H1 (cell line): ENCODE data around the gene DCDC1. TPM values are rescaled to one million over a fixed set of nuclear protein-coding genes. Genes with fewer than 3 reads are reported as not detected.

ENCODE experiments used
- CTCF ChIA-PET: fragments of 300-600 bp; sonication (Branson Sonifier 250); formaldehyde crosslinking; loops from one replicate; lab custom pipeline; 2021; ENCODE audit not compliant: partially characterized antibody; lab: Charles Lee
- POLR2A ChIA-PET: fragments of 300-600 bp; sonication (Branson Sonifier 250); formaldehyde crosslinking; loops from one replicate; lab custom pipeline; 2021; ENCODE audit warnings: inconsistent platforms; ENCODE audit not compliant: partially characterized antibody; lab: Charles Lee
- DNase-seq, 2 experiments: peaks; one replicate each; pipeline versions ENCODE4 v3.0.0 to v3.0.0-alpha.2; 2010 to 2022; ENCODE audit warnings: low spot score in 2 of 2, low read depth in 1 of 2, mixed read lengths in 1 of 2
- FAIRE-seq: peaks from 2 replicates; lab custom pipeline; 2011; peaks lifted over from hg19 to GRCh38; lab: Jason Lieb, UNC
- H2AFZ ChIP-seq: 2 replicates; pipeline ENCODE4 v1.8.1; 2012; ENCODE audit warnings: low read length, inconsistent platforms
- H2AK5ac ChIP-seq: 2 replicates; pipeline ENCODE4 v1.6.1; 2013; ENCODE audit warnings: low read depth, low read length
- H2BK120ac ChIP-seq: replicated peaks from 2 replicates; pipeline ENCODE3; 2013; ENCODE audit warnings: low read depth, low read length, inconsistent platforms
- H2BK12ac ChIP-seq: 2 replicates; pipeline ENCODE4 v1.6.1; 2013; ENCODE audit warnings: low read depth, low read length
- H2BK15ac ChIP-seq: 2 replicates; pipeline ENCODE4 v1.6.1; 2013; ENCODE audit warnings: low read length
- H2BK20ac ChIP-seq: 2 replicates; pipeline ENCODE4 v1.6.1; 2013; ENCODE audit warnings: low read length
- H2BK5ac ChIP-seq: 2 replicates; pipeline ENCODE4 v1.6.1; 2013; ENCODE audit warnings: low read depth, low read length
- H3K14ac ChIP-seq: 2 replicates; pipeline ENCODE4 v1.6.1; 2013; ENCODE audit warnings: inconsistent platforms; ENCODE audit not compliant: insufficient read length
- H3K18ac ChIP-seq: 2 replicates; pipeline ENCODE4 v1.6.1; 2013; ENCODE audit warnings: low read length; ENCODE audit errors: extremely low read depth
- H3K23ac ChIP-seq: 2 replicates; pipeline ENCODE4 v1.6.1; 2013; ENCODE audit warnings: inconsistent platforms; ENCODE audit not compliant: insufficient read length
- H3K23me2 ChIP-seq: 2 replicates; pipeline ENCODE4 v1.6.1; 2013; ENCODE audit warnings: low read depth, low read length
- H3K27ac ChIP-seq: 2 replicates; pipeline ENCODE4 v1.6.1; 2011; ENCODE audit warnings: low read depth, low read length, inconsistent platforms
- H3K27me3 ChIP-seq, 4 experiments: replicated peaks in 1 of 4; 1 replicate in 1 of 4; 2 replicates in 3 of 4; pipeline versions ENCODE4 v1.6.1 to v1.8.1; 2011 to 2013; ENCODE audit warnings: low read length in 3 of 4, mild to moderate bottlenecking in 3 of 4, inconsistent platforms in 2 of 4, mixed read lengths in 2 of 4, moderate library complexity in 1 of 4; ENCODE audit not compliant: control insufficient read depth in 3 of 4, insufficient read depth in 3 of 4; ENCODE audit errors: extremely low read depth in 1 of 4
- H3K36me3 ChIP-seq, 4 experiments: 2 replicates each; pipeline versions ENCODE4 v1.6.1 to v1.8.1; 2011 to 2013; ENCODE audit warnings: mild to moderate bottlenecking in 4 of 4, low read length in 3 of 4, moderate library complexity in 2 of 4, control low read depth in 1 of 4, inconsistent platforms in 1 of 4; ENCODE audit not compliant: insufficient read depth in 4 of 4, control insufficient read depth in 2 of 4
- H3K4ac ChIP-seq: replicated peaks from 2 replicates; pipeline ENCODE3; 2013; ENCODE audit warnings: low read length, low read depth, mixed read lengths, inconsistent platforms; ENCODE audit not compliant: insufficient read length
- H3K4me1 ChIP-seq, 4 experiments: replicated peaks in 1 of 4; 1 replicate in 1 of 4; 2 replicates in 3 of 4; pipeline versions ENCODE4 v1.6.1 to v1.8.1; 2011 to 2013; ENCODE audit warnings: low read length in 3 of 4, inconsistent platforms in 2 of 4, mixed read lengths in 1 of 4; ENCODE audit not compliant: insufficient read depth in 4 of 4, control insufficient read depth in 3 of 4
- H3K4me2 ChIP-seq, 2 experiments: 2 replicates each; pipeline versions ENCODE4 v1.6.1 to v1.8.1; 2011 to 2013; ENCODE audit warnings: low read depth in 2 of 2, low read length in 2 of 2, control low read depth in 1 of 2, inconsistent platforms in 1 of 2, mild to moderate bottlenecking in 1 of 2; ENCODE audit not compliant: insufficient read depth in 1 of 2
- H3K4me3 ChIP-seq, 4 experiments: fragments of 200-600, 300-600 bp in 1 of 4; sonication (generic), shearing (Covaris generic), sonication (Bioruptor Twin) in 1 of 4; 2 replicates each; pipeline versions ENCODE4 v1.5.1 to v1.8.1; 2011 to 2016; ENCODE audit warnings: low read length in 4 of 4, low read depth in 3 of 4, control low read depth in 2 of 4, inconsistent platforms in 2 of 4, mild to moderate bottlenecking in 2 of 4, mixed read lengths in 1 of 4, moderate library complexity in 1 of 4; ENCODE audit not compliant: insufficient read depth in 2 of 4; ENCODE audit errors: extremely low read depth in 1 of 4
- H3K56ac ChIP-seq: replicated peaks from 2 replicates; pipeline ENCODE3; 2013; ENCODE audit warnings: low read depth, mild to moderate bottlenecking, mixed read lengths, low read length, inconsistent platforms; ENCODE audit not compliant: insufficient read length
- H3K79me1 ChIP-seq: 2 replicates; pipeline ENCODE4 v1.6.1; 2013; ENCODE audit warnings: low read depth, low read length, control low read depth
- H3K79me2 ChIP-seq, 2 experiments: 2 replicates each; pipeline versions ENCODE4 v1.6.1 to v1.8.1; 2012 to 2013; ENCODE audit warnings: low read length in 2 of 2, mild to moderate bottlenecking in 2 of 2, inconsistent platforms in 1 of 2; ENCODE audit not compliant: insufficient read depth in 2 of 2, control insufficient read depth in 1 of 2
- H3K9ac ChIP-seq, 4 experiments: replicated peaks in 1 of 4; 1 replicate in 1 of 4; 2 replicates in 3 of 4; pipeline versions ENCODE4 v1.6.1 to v1.8.1; 2011 to 2013; ENCODE audit warnings: low read depth in 3 of 4, low read length in 3 of 4, control low read depth in 2 of 4, mild to moderate bottlenecking in 2 of 4, moderate library complexity in 2 of 4, inconsistent platforms in 1 of 4; ENCODE audit errors: extremely low read depth in 1 of 4
- H3K9me3 ChIP-seq, 2 experiments: 2 replicates each; pipeline versions ENCODE4 v1.6.1 to v1.8.1; 2012 to 2013; ENCODE audit warnings: mild to moderate bottlenecking in 2 of 2, moderate library complexity in 2 of 2, control low read depth in 1 of 2, inconsistent platforms in 1 of 2, low read depth in 1 of 2, low read length in 1 of 2, mixed read lengths in 1 of 2; ENCODE audit not compliant: insufficient read depth in 2 of 2
- H4K20me1 ChIP-seq, 2 experiments: replicated peaks in 1 of 2; 2 replicates each; pipeline versions ENCODE3 to v1.8.1; 2011 to 2013; ENCODE audit warnings: inconsistent platforms in 2 of 2, low read length in 2 of 2, mild to moderate bottlenecking in 1 of 2; ENCODE audit not compliant: insufficient read depth in 2 of 2, control insufficient read depth in 1 of 2
- H4K5ac ChIP-seq: 2 replicates; pipeline ENCODE4 v1.6.1; 2013; ENCODE audit warnings: low read length, low read depth, mixed read lengths, inconsistent platforms; ENCODE audit not compliant: insufficient read length
- H4K8ac ChIP-seq: 2 replicates; pipeline ENCODE4 v1.8.0; 2013; ENCODE audit warnings: mild to moderate bottlenecking, moderate library complexity, low read length, inconsistent platforms; ENCODE audit not compliant: insufficient read depth; ENCODE audit errors: extremely low read depth
- H4K91ac ChIP-seq: replicated peaks from 2 replicates; pipeline ENCODE3; 2013; ENCODE audit warnings: low read length, mixed read lengths, inconsistent platforms; ENCODE audit not compliant: insufficient read length
- EP300 ChIP-seq, 2 experiments: IDR thresholded peaks; 1 replicate in 1 of 2; 2 replicates in 1 of 2; pipeline ENCODE4 v1.6.1; 2011 to 2012; ENCODE audit warnings: low read depth in 2 of 2, low read length in 2 of 2, mild to moderate bottlenecking in 2 of 2, borderline replicate concordance in 1 of 2, inconsistent platforms in 1 of 2, moderate library complexity in 1 of 2
- EZH2 ChIP-seq: fragments of 200-600 bp; sonication (generic); IDR thresholded peaks from 2 replicates; pipeline ENCODE4 v1.7.1; 2012; ENCODE audit warnings: low read depth, mild to moderate bottlenecking, moderate library complexity, low read length, inconsistent platforms; ENCODE audit not compliant: severe bottlenecking
- GABPA ChIP-seq: IDR thresholded peaks from 2 replicates; pipeline ENCODE4 v1.6.1; 2011; ENCODE audit warnings: mild to moderate bottlenecking, low read length, moderate library complexity, borderline replicate concordance; ENCODE audit not compliant: insufficient read depth
- GTF2F1 ChIP-seq: IDR thresholded peaks from 2 replicates; pipeline ENCODE4 v1.6.1; 2012; ENCODE audit warnings: low read depth, low read length, improper control_type of control experiment, borderline replicate concordance
- HDAC6 ChIP-seq: IDR thresholded peaks from one replicate; pipeline ENCODE4 v1.7.1; 2012; ENCODE audit warnings: low read depth, mild to moderate bottlenecking, inconsistent platforms, low read length, moderate library complexity
- NANOG ChIP-seq: IDR thresholded peaks from 2 replicates; pipeline ENCODE4 v1.6.1; 2011; ENCODE audit warnings: low read length, low read depth, mild to moderate bottlenecking, inconsistent platforms; ENCODE audit not compliant: insufficient read depth, poor library complexity, severe bottlenecking
- PHF8 ChIP-seq: fragments of 200-600 bp; sonication (generic); conservative IDR thresholded peaks from 2 replicates; pipeline ENCODE4 v1.7.1; 2012; ENCODE audit warnings: low read depth, mild to moderate bottlenecking, inconsistent platforms, low read length, moderate library complexity
- POLR2A ChIP-seq, 2 experiments: IDR thresholded peaks; 1 replicate in 1 of 2; 2 replicates in 1 of 2; pipeline ENCODE4 v1.6.1; 2011; ENCODE audit warnings: low read depth in 2 of 2, low read length in 2 of 2, mild to moderate bottlenecking in 2 of 2; ENCODE audit errors: control extremely low read depth in 1 of 2
- TEAD4 ChIP-seq: IDR thresholded peaks from 2 replicates; pipeline ENCODE4 v1.6.1; 2012; ENCODE audit warnings: low read depth, low read length, inconsistent platforms, mixed read lengths
- WGBS, 2 experiments: shearing (Covaris generic) in 1 of 2; methylation state at CpG; one replicate each; pipeline versions ENCODE4 v1.1.6 to v1.1.7; 2013 to 2015; ENCODE audit warnings: low lambda C conversion rate in 2 of 2, mixed read lengths in 2 of 2, inconsistent platforms in 1 of 2, low coverage in 1 of 2, missing lambda C conversion rate in 1 of 2; ENCODE audit not compliant: insufficient replicate concordance in 2 of 2, insufficient coverage in 1 of 2, insufficient read length in 1 of 2; ENCODE audit errors: extremely low coverage in 1 of 2, missing lambda C conversion rate in 1 of 2; 5-methylcytosine and 5-hydroxymethylcytosine counted together
- polyA plus RNA-seq, 7 experiments: library from polyadenylated mRNA; depleted of rRNA in 3 of 7; stranded (reverse) in 5 of 7; unstranded in 2 of 7; fragments of >200 nt in 5 of 7; fragments of 200-250 nt in 2 of 7; gene quantifications; 1 replicate in 5 of 7; 2 replicates in 1 of 7; 4 replicates in 1 of 7; pipeline versions ENCODE4 v1.2.1 to v1.2.3, GENCODE V29; 2011 to 2013; ENCODE audit warnings: missing spikeins in 2 of 7, mixed read lengths in 2 of 7
- total RNA-seq: library from RNA; stranded (reverse); fragmentation: NEBNext Ultra II Directional; extraction: Animal tissue kit (Norgen Biotek cat#: 25700); gene quantifications from 2 replicates; pipeline ENCODE4 v1.2.1, GENCODE V29; 2021

The DCDC1 gene
- total and polyA plus RNA-seq, 2 of the 8 experiments (the other 6 are each of a cell fraction or from before 2014, with no cell fraction given): 0.15 to 0.56 TPM

GRCh38 chr11:31005202-31005601 lies 364.3 kb downstream of the DCDC1 start:
- Histone ChIP-seq H2BK20ac (no peak overlapping the region), H2AK5ac (no peak overlapping the region), H2BK15ac (no peak overlapping the region), H2BK5ac (no peak overlapping the region), H3K9me3 (no peaks in the 10 kb centered on the region), H3K14ac (no peak overlapping the region), H2BK120ac (no peak overlapping the region), H3K27me3 (no peaks in the 10 kb centered on the region), H4K91ac (no peak overlapping the region), H2AFZ (no peak overlapping the region), H4K20me1 (no peaks in the 10 kb centered on the region), H2BK12ac (no peak overlapping the region), H3K4me3 (no peak overlapping the region), H3K4me2 (no peak overlapping the region), H3K4ac (no peak overlapping the region), H3K23me2 (no peaks in the 10 kb centered on the region), H3K27ac (no peak overlapping the region), H3K56ac (no peak overlapping the region), H3K79me2 (no peaks in the 10 kb centered on the region), H3K79me1 (no peaks in the 10 kb centered on the region), H4K8ac (no peak overlapping the region), H3K9ac (no peak overlapping the region), H3K18ac (no peak overlapping the region), H3K23ac (no peak overlapping the region), H3K4me1 (no peaks in the 10 kb centered on the region), H3K36me3 (no peaks in the 10 kb centered on the region), H4K5ac (no peak overlapping the region)
- ChIA-PET CTCF (interaction anchor here (0.9 to 1.3 kb wide), 2 partner anchors 40 to 45 kb away, joined by 4 to 5 read pairs; no protein-coding TSS in a partner anchor), POLR2A (no interaction called here)
- no peak for FAIRE-seq
- 74% methylated on average over 1 of the region's 1 CpG; no CpG with 5 or more reads in 1 of the 2 experiments for WGBS, 2 experiments
- TF ChIP-seq EZH2 (no peak), POLR2A (IDR thresholded peaks at IDR 0.05; ENCODE audit: control extremely low read depth in 1 of 2, low read depth in 2 of 2, low read length in 2 of 2) (no peak), TEAD4 (no peak), NANOG (no peak), GTF2F1 (no peak), EP300 (IDR thresholded peaks at IDR 0.05; ENCODE audit: borderline replicate concordance in 1 of 2, low read depth in 2 of 2, low read length in 2 of 2) (no peak), PHF8 (no peak), HDAC6 (no peak), GABPA (no peak)
- DNase-seq: no peak
